GM12878 (cell line): ENCODE results near the gene SMPD2. TPM values are rescaled to one million over a fixed set of nuclear protein-coding genes. Genes with fewer than 3 reads are reported as not detected.

Source experiments
- ATF3 ChIP-seq: IDR thresholded peaks from 2 replicates; pipeline ENCODE4 v1.6.1; 2011; ENCODE audit warnings: low read depth, mild to moderate bottlenecking, low read length, moderate library complexity, borderline replicate concordance; ENCODE audit errors: extremely low read depth
- BRCA1 ChIP-seq: IDR thresholded peaks from 2 replicates; pipeline ENCODE4 v1.6.1; 2011; ENCODE audit warnings: low read depth, low read length, improper control_type of control experiment
- CHD2 ChIP-seq: IDR thresholded peaks from 2 replicates; pipeline ENCODE4 v1.6.1; 2011; ENCODE audit warnings: low read depth, low read length, improper control_type of control experiment, borderline replicate concordance
- GATAD2B ChIP-seq: fragments of 450-650 bp; conservative IDR thresholded peaks from 2 replicates; pipeline ENCODE4 v1.6.1; 2017; ENCODE audit warnings: low read depth, mild to moderate bottlenecking, moderate library complexity
- IKZF1 ChIP-seq: fragments of 450-650 bp; conservative IDR thresholded peaks from 2 replicates; pipeline ENCODE4 v1.6.1; 2017; ENCODE audit warnings: antibody characterized with exemption, mild to moderate bottlenecking
- KAT2A ChIP-seq: conservative IDR thresholded peaks from 2 replicates; pipeline ENCODE4 v1.6.1; 2011; ENCODE audit warnings: low read depth, low read length; ENCODE audit not compliant: control insufficient read depth
- PAX8 ChIP-seq: fragments of 450-650 bp; IDR thresholded peaks from 2 replicates; pipeline ENCODE4 v1.6.1; 2017; ENCODE audit warnings: mild to moderate bottlenecking, moderate library complexity
- RAD51 ChIP-seq: fragments of 450-650 bp; IDR thresholded peaks from 2 replicates; pipeline ENCODE4 v1.6.1; 2016; ENCODE audit warnings: moderate library complexity, mild to moderate bottlenecking, inconsistent platforms
- USF2 ChIP-seq: IDR thresholded peaks from 2 replicates; pipeline ENCODE4 v1.6.1; 2011; ENCODE audit warnings: low read depth, low read length, improper control_type of control experiment, borderline replicate concordance
- ZNF207 ChIP-seq: fragments of 450-650 bp; IDR thresholded peaks from 2 replicates; pipeline ENCODE4 v1.6.1; 2014; ENCODE audit warnings: antibody characterized with exemption, mild to moderate bottlenecking, borderline replicate concordance
- polyA plus RNA-seq, 11 experiments: library from polyadenylated mRNA; depleted of rRNA in 4 of 11; unstranded in 6 of 11; stranded (reverse) in 5 of 11; fragments of >200 nt; fragmentation: Nextera tagmentation in 4 of 11; fragmentation: Illumina TruSeq in 1 of 11; extraction: Ambion mirVana in 4 of 11; extraction: Trizol in 1 of 11; gene quantifications; 1 replicate in 1 of 11; 2 replicates in 10 of 11; pipeline versions ENCODE4 v1.2.1 to v1.2.3, GENCODE V29; 2011 to 2016; ENCODE audit warnings: inconsistent platforms in 2 of 11, missing spikeins in 2 of 11, low read depth in 1 of 11
- total RNA-seq, 4 experiments: library from RNA; depleted of rRNA in 3 of 4; stranded (reverse); fragments of >200 nt in 3 of 4; fragmentation: Illumina TruSeq in 1 of 4; extraction: Trizol in 1 of 4; gene quantifications; 2 replicates each; pipeline versions ENCODE4 v1.2.1 to v1.2.3, GENCODE V29; 2013 to 2021
- TF ChIP-seq, protein P1 (sequence below): fragments of 450-650 bp; formaldehyde crosslinking; IDR thresholded peaks from 2 replicates; pipeline ENCODE4 v1.4.0; 2022; ENCODE audit warnings: mild to moderate bottlenecking, moderate library complexity
- TF ChIP-seq, protein P2 (sequence below): fragments of 450-650 bp; IDR thresholded peaks from 2 replicates; pipeline ENCODE4 v1.6.1; 2017; ENCODE audit warnings: mild to moderate bottlenecking, low read depth, inconsistent platforms; ENCODE audit not compliant: poor library complexity, severe bottlenecking
- TF ChIP-seq, protein P3 (sequence below): fragments of 150-350 bp; IDR thresholded peaks from 2 replicates; pipeline ENCODE4 v1.6.1; 2016; ENCODE audit warnings: low read depth, low read length

The SMPD2 gene
- total and polyA plus RNA-seq, 10 of the 15 experiments (the other 5 are each of a cell fraction or from before 2014, with no cell fraction given), result 0.06 to 15.4 (median 9.7) TPM

GRCh38 chr6:109482905-109483734 is 42.6 kb downstream of the SMPD2 start, which contains the start of gene ZBTB24 (continued):
- TF ChIP-seq, protein P1, sequence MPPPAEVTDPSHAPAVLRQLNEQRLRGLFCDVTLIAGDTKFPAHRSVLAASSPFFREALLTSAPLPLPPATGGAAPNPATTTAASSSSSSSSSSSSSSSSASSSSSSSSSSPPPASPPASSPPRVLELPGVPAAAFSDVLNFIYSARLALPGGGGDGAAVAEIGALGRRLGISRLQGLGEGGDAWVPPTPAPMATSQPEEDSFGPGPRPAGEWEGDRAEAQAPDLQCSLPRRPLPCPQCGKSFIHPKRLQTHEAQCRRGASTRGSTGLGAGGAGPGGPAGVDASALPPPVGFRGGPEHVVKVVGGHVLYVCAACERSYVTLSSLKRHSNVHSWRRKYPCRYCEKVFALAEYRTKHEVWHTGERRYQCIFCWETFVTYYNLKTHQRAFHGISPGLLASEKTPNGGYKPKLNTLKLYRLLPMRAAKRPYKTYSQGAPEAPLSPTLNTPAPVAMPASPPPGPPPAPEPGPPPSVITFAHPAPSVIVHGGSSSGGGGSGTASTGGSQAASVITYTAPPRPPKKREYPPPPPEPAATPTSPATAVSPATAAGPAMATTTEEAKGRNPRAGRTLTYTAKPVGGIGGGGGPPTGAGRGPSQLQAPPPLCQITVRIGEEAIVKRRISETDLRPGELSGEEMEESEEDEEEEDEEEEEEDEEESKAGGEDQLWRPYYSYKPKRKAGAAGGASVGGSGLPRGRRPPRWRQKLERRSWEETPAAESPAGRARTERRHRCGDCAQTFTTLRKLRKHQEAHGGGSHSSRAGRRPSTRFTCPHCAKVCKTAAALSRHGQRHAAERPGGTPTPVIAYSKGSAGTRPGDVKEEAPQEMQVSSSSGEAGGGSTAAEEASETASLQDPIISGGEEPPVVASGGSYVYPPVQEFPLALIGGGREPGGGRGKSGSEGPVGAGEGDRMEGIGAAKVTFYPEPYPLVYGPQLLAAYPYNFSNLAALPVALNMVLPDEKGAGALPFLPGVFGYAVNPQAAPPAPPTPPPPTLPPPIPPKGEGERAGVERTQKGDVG (CRISPR knock-in tag), result no peak
- TF ChIP-seq PAX8 (no peak), RAD51 (no peak), GATAD2B (peak; percentile 98), ZNF207 (peak; percentile 84; the same call in 1 of the 2 replicates), USF2 (peak; percentile 31), IKZF1 (peak; percentile 81), ATF3 (peak; percentile 69), CHD2 (no peak; the same call in 1 of the 2 replicates), KAT2A (no peak), BRCA1 (no peak)
- TF ChIP-seq, protein P2, sequence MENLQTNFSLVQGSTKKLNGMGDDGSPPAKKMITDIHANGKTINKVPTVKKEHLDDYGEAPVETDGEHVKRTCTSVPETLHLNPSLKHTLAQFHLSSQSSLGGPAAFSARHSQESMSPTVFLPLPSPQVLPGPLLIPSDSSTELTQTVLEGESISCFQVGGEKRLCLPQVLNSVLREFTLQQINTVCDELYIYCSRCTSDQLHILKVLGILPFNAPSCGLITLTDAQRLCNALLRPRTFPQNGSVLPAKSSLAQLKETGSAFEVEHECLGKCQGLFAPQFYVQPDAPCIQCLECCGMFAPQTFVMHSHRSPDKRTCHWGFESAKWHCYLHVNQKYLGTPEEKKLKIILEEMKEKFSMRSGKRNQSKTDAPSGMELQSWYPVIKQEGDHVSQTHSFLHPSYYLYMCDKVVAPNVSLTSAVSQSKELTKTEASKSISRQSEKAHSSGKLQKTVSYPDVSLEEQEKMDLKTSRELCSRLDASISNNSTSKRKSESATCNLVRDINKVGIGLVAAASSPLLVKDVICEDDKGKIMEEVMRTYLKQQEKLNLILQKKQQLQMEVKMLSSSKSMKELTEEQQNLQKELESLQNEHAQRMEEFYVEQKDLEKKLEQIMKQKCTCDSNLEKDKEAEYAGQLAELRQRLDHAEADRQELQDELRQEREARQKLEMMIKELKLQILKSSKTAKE, result no peak
- TF ChIP-seq, protein P3, sequence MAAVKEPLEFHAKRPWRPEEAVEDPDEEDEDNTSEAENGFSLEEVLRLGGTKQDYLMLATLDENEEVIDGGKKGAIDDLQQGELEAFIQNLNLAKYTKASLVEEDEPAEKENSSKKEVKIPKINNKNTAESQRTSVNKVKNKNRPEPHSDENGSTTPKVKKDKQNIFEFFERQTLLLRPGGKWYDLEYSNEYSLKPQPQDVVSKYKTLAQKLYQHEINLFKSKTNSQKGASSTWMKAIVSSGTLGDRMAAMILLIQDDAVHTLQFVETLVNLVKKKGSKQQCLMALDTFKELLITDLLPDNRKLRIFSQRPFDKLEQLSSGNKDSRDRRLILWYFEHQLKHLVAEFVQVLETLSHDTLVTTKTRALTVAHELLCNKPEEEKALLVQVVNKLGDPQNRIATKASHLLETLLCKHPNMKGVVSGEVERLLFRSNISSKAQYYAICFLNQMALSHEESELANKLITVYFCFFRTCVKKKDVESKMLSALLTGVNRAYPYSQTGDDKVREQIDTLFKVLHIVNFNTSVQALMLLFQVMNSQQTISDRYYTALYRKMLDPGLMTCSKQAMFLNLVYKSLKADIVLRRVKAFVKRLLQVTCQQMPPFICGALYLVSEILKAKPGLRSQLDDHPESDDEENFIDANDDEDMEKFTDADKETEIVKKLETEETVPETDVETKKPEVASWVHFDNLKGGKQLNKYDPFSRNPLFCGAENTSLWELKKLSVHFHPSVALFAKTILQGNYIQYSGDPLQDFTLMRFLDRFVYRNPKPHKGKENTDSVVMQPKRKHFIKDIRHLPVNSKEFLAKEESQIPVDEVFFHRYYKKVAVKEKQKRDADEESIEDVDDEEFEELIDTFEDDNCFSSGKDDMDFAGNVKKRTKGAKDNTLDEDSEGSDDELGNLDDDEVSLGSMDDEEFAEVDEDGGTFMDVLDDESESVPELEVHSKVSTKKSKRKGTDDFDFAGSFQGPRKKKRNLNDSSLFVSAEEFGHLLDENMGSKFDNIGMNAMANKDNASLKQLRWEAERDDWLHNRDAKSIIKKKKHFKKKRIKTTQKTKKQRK, result no peak
